Activated naive CD8-positive, alpha-beta T cell treated with anti-CD3 and anti-CD28 coated beads, Interleukin-2, amount 10 ng/mL, durations not matched to agents 7 days and 5 days (primary cell): Measurements from ENCODE around the gene NR2C2. TPM values are rescaled to one million over a fixed set of nuclear protein-coding genes. Genes with fewer than 3 reads are reported as not detected.

Experiments
- ATAC-seq: fragments of 150-1000 bp; cut with Tn5 transposase; one replicate; pipeline ENCODE4 v1.10.0; 2021; ENCODE audit warnings: low read depth, moderate library complexity
- POLR2A ChIA-PET: fragments of 350-600 bp; sonication (Branson Sonifier 250); formaldehyde crosslinking; loops from one replicate; lab custom pipeline; 2021; ENCODE audit warnings: antibody characterized with exemption; lab: Charles Lee
- DNase-seq: peaks from one replicate; pipeline ENCODE4 v3.0.0; 2021
- H3K27ac Mint-ChIP-seq: one replicate; pipeline ENCODE4 v1.8.0; 2022; ENCODE audit warnings: mild to moderate bottlenecking, mixed read lengths
- H3K27me3 Mint-ChIP-seq: one replicate; pipeline ENCODE4 v1.8.0; 2022; ENCODE audit warnings: mild to moderate bottlenecking, moderate library complexity, mixed read lengths
- H3K36me3 Mint-ChIP-seq: one replicate; pipeline ENCODE4 v1.8.0; 2021; ENCODE audit warnings: mild to moderate bottlenecking, mixed read lengths
- H3K4me1 Mint-ChIP-seq: one replicate; pipeline ENCODE4 v1.8.0; 2021; ENCODE audit warnings: mixed read lengths
- H3K4me3 Mint-ChIP-seq: one replicate; pipeline ENCODE4 v1.8.0; 2022; ENCODE audit warnings: mild to moderate bottlenecking, moderate library complexity, mixed read lengths
- H3K9me3 Mint-ChIP-seq: one replicate; pipeline ENCODE4 v1.8.0; 2021; ENCODE audit warnings: mixed read lengths
- total RNA-seq, 2 experiments: library from RNA; stranded (reverse); gene quantifications; one replicate each; pipeline ENCODE4 v1.2.3, GENCODE V29; 2021

NR2C2 gene
- total RNA-seq, 2 experiments from 2014 or later, result 79.7 to 79.8 TPM

GRCh38 chr3:15032650-15033049, 85.3 kb downstream of the NR2C2 start:
- no peaks in the 10 kb centered on the region for H3K27me3 Mint-ChIP-seq
- POLR2A ChIA-PET, result no interaction called here
- H3K4me3 Mint-ChIP-seq, result no peak overlapping the region
- H3K27ac Mint-ChIP-seq, result no peak overlapping the region
- H3K4me1 Mint-ChIP-seq, result no peaks in the 10 kb centered on the region
- no peak for DNase-seq
- no peaks in the 10 kb centered on the region for H3K9me3 Mint-ChIP-seq
- no peak for ATAC-seq
- H3K36me3 Mint-ChIP-seq, result peaks cover 16% of the 10 kb centered on the region

GRCh38 chr3:15033103-15033502, 85.7 kb downstream of the NR2C2 start:
- no peak for ATAC-seq
- H3K27me3 Mint-ChIP-seq, result no peaks in the 10 kb centered on the region
- H3K36me3 Mint-ChIP-seq, result peaks cover 20% of the 10 kb centered on the region
- no peak overlapping the region for H3K4me3 Mint-ChIP-seq
- no peaks in the 10 kb centered on the region for H3K9me3 Mint-ChIP-seq
- no peak for DNase-seq
- POLR2A ChIA-PET, result interaction anchor here (0.6 kb wide), 1 partner anchor 9 kb away, joined by 5 read pairs; no protein-coding TSS in a partner anchor
- H3K27ac Mint-ChIP-seq, result no peak overlapping the region
- no peaks in the 10 kb centered on the region for H3K4me1 Mint-ChIP-seq

GRCh38 chr3:15038306-15038705, 90.9 kb downstream of the NR2C2 start:
- ATAC-seq (no peak), DNase-seq (no peak)
- Mint-ChIP-seq H3K27ac (no peak overlapping the region), H3K4me1 (peaks cover 1% of the 10 kb centered on the region), H3K36me3 (peaks cover 21% of the 10 kb centered on the region), H3K27me3 (no peaks in the 10 kb centered on the region), H3K9me3 (no peaks in the 10 kb centered on the region), H3K4me3 (no peak overlapping the region)
- POLR2A ChIA-PET, result no interaction called here

GRCh38 chr3:15040844-15041243, 93.5 kb downstream of the NR2C2 start:
- Mint-ChIP-seq H3K36me3 (peaks cover 20% of the 10 kb centered on the region), H3K4me3 (no peak overlapping the region), H3K9me3 (no peaks in the 10 kb centered on the region), H3K27me3 (no peaks in the 10 kb centered on the region), H3K4me1 (peaks cover 14% of the 10 kb centered on the region), H3K27ac (no peak overlapping the region)
- ATAC-seq (no peak), DNase-seq (no peak)
- POLR2A ChIA-PET, result no interaction called here

- DNase-seq, result no peak
- POLR2A ChIA-PET, result no interaction called here
- ATAC-seq, result no peak
- Mint-ChIP-seq H3K4me3 (no peak overlapping the region), H3K36me3 (peaks cover 28% of the 10 kb centered on the region), H3K27me3 (no peaks in the 10 kb centered on the region), H3K27ac (peak overlapping the region; percentile 34), H3K9me3 (no peaks in the 10 kb centered on the region), H3K4me1 (peaks cover 19% of the 10 kb centered on the region)
These were observed 94.6 kb downstream of the NR2C2 start for GRCh38 chr3:15041950-15042349.

- Mint-ChIP-seq H3K27ac (no peak overlapping the region), H3K36me3 (peaks cover 29% of the 10 kb centered on the region), H3K9me3 (no peaks in the 10 kb centered on the region), H3K4me1 (peaks cover 19% of the 10 kb centered on the region), H3K4me3 (no peak overlapping the region), H3K27me3 (no peaks in the 10 kb centered on the region)
- POLR2A ChIA-PET, result no interaction called here
- ATAC-seq (no peak), DNase-seq (no peak)
These were observed 95.6 kb downstream of the NR2C2 start for GRCh38 chr3:15042936-15043335.

GRCh38 chr3:15043408-15044171, 96.2 kb downstream of the NR2C2 start:
- Mint-ChIP-seq H3K4me3 (no peak overlapping the region), H3K36me3 (peaks cover 25% of the 10 kb centered on the region), H3K27me3 (no peaks in the 10 kb centered on the region), H3K9me3 (no peaks in the 10 kb centered on the region), H3K27ac (no peak overlapping the region), H3K4me1 (peaks cover 19% of the 10 kb centered on the region)
- POLR2A ChIA-PET, result no interaction called here
- DNase-seq (no peak), ATAC-seq (no peak)

GRCh38 chr3:15044326-15044725, 96.9 kb downstream of the NR2C2 start:
- Mint-ChIP-seq H3K27ac (peak overlapping the region; percentile 66), H3K4me3 (no peak overlapping the region), H3K9me3 (no peaks in the 10 kb centered on the region), H3K27me3 (no peaks in the 10 kb centered on the region), H3K36me3 (peaks cover 24% of the 10 kb centered on the region), H3K4me1 (peaks cover 19% of the 10 kb centered on the region)
- POLR2A ChIA-PET, result no interaction called here
- ATAC-seq (no peak), DNase-seq (no peak)

- ATAC-seq (no peak), DNase-seq (no peak)
- Mint-ChIP-seq H3K4me1 (peaks cover 19% of the 10 kb centered on the region), H3K27ac (no peak overlapping the region), H3K4me3 (no peak overlapping the region), H3K9me3 (no peaks in the 10 kb centered on the region), H3K36me3 (peaks cover 23% of the 10 kb centered on the region), H3K27me3 (no peaks in the 10 kb centered on the region)
- POLR2A ChIA-PET, result no interaction called here
These were observed 98.3 kb downstream of the NR2C2 start for GRCh38 chr3:15045667-15046066.

GRCh38 chr3:15049584-15049983, 102.2 kb downstream of the NR2C2 start:
- Mint-ChIP-seq H3K27ac (no peak overlapping the region), H3K36me3 (peaks cover 23% of the 10 kb centered on the region)

GRCh38 chr3:15050405-15051092, 103.2 kb downstream of the NR2C2 start:
- DNase-seq (no peak), ATAC-seq (no peak)
- no peak overlapping the region for H3K4me3 Mint-ChIP-seq
- H3K36me3 Mint-ChIP-seq, result peaks cover 29% of the 10 kb centered on the region
- H3K9me3 Mint-ChIP-seq, result peaks cover 1% of the 10 kb centered on the region
- no peaks in the 10 kb centered on the region for H3K27me3 Mint-ChIP-seq
- POLR2A ChIA-PET, result interaction anchor here (1.2 to 2.5 kb wide), 2 partner anchors 14 to 103 kb away, joined by 5 to 11 read pairs; partner anchors contain the start of genes MRPS25 and NR2C2
- peaks cover 17% of the 10 kb centered on the region for H3K4me1 Mint-ChIP-seq
- H3K27ac Mint-ChIP-seq, result no peak overlapping the region

More at GRCh38 chr3:15049584-15049983, 102.2 kb downstream of the NR2C2 start:
- Mint-ChIP-seq H3K4me1 (peaks cover 12% of the 10 kb centered on the region), H3K9me3 (no peaks in the 10 kb centered on the region), H3K27me3 (no peaks in the 10 kb centered on the region), H3K4me3 (no peak overlapping the region)
- ATAC-seq, result no peak
- POLR2A ChIA-PET, result no interaction called here
- DNase-seq, result no peak

GRCh38 chr3:15051531-15051930, 104.1 kb downstream of the NR2C2 start:
- POLR2A ChIA-PET, result interaction anchor here (0.6 to 2.5 kb wide), 3 partner anchors 13 to 314 kb away, joined by 5 to 11 read pairs (median 5); partner anchors contain the start of genes MRPS25 and NR2C2
- no peaks in the 10 kb centered on the region for H3K27me3 Mint-ChIP-seq
- peak overlapping the region; percentile 38 for H3K27ac Mint-ChIP-seq
- ATAC-seq, result peak; percentile 82
- DNase-seq, result peak; percentile 49
- H3K36me3 Mint-ChIP-seq, result peaks cover 28% of the 10 kb centered on the region
- H3K4me1 Mint-ChIP-seq, result peaks cover 19% of the 10 kb centered on the region
- peaks cover 1% of the 10 kb centered on the region for H3K9me3 Mint-ChIP-seq
- no peak overlapping the region for H3K4me3 Mint-ChIP-seq

GRCh38 chr3:15052335-15053242, 105.2 kb downstream of the NR2C2 start:
- H3K4me1 Mint-ChIP-seq, result peaks cover 19% of the 10 kb centered on the region
- peaks cover 27% of the 10 kb centered on the region for H3K36me3 Mint-ChIP-seq
- no peak for DNase-seq
- no peaks in the 10 kb centered on the region for H3K27me3 Mint-ChIP-seq
- no peak overlapping the region for H3K27ac Mint-ChIP-seq
- no peak overlapping the region for H3K4me3 Mint-ChIP-seq
- H3K9me3 Mint-ChIP-seq, result peaks cover 1% of the 10 kb centered on the region
- ATAC-seq, result no peak
- POLR2A ChIA-PET, result interaction anchor here (2.5 kb wide), 1 partner anchor 12 kb away, joined by 11 read pairs; the partner anchor contains the start of gene MRPS25
